Measurements from ENCODE around the gene FAM3B.

DNA sequence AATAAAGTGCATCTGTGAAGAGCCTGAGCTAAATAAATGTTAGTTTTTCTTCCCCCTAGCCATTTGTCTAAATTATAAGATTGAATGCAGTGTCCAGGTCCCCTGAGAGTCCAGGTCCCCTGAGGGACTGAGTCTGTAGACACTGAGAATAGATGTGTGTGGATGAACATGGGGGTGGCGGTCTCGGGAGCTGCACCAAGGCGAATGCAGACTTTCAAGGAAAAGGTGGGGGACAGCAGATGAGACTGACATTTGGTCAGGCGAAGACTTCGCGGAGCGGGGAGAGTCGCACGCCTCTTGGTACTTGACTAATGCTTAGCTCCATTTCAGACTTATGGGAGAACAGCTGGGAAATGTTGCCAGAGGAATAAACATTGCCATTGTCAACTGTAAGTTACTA lies 27.5 kb downstream of the FAM3B start:
- TF ChIP-seq, protein P1, sequence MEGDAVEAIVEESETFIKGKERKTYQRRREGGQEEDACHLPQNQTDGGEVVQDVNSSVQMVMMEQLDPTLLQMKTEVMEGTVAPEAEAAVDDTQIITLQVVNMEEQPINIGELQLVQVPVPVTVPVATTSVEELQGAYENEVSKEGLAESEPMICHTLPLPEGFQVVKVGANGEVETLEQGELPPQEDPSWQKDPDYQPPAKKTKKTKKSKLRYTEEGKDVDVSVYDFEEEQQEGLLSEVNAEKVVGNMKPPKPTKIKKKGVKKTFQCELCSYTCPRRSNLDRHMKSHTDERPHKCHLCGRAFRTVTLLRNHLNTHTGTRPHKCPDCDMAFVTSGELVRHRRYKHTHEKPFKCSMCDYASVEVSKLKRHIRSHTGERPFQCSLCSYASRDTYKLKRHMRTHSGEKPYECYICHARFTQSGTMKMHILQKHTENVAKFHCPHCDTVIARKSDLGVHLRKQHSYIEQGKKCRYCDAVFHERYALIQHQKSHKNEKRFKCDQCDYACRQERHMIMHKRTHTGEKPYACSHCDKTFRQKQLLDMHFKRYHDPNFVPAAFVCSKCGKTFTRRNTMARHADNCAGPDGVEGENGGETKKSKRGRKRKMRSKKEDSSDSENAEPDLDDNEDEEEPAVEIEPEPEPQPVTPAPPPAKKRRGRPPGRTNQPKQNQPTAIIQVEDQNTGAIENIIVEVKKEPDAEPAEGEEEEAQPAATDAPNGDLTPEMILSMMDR (IDR thresholded peaks at IDR 0.05) = no peak
- no peak for TF ChIP-seq POLR2A (IDR thresholded peaks at IDR 0.05)
